ENCODE measurements around the gene ENOX1. TPM values are rescaled to one million over a fixed set of nuclear protein-coding genes. Genes with fewer than 3 reads are reported as not detected.

ENOX1 gene
- total RNA-seq, 2 experiments from 2014 or later = 0.09 TPM

- Mint-ChIP-seq H3K4me3 (no peak overlapping the region), H3K4me1 (ENCODE audit: low read depth) (no peaks in the 10 kb centered on the region), H3K27me3 (peaks cover 4% of the 10 kb centered on the region), H3K9me3 (no peaks in the 10 kb centered on the region), H3K36me3 (ENCODE audit: low read depth) (no peaks in the 10 kb centered on the region), H3K27ac (no peak overlapping the region)
- ChIA-PET CTCF (no interaction called here), POLR2A (no interaction called here)
- ATAC-seq (no peak), DNase-seq (no peak)
- no peak for TF ChIP-seq CTCF (IDR thresholded peaks at IDR 0.05)
- intact Hi-C loops (cut with micrococcal nuclease) = no loop called here
Observed at GRCh38 chr13:43239275-43239840, 547.4 kb downstream of the ENOX1 start.

GRCh38 chr13:43238341-43239083 lies 548.3 kb downstream of the ENOX1 start:
- Mint-ChIP-seq H3K9me3 (no peaks in the 10 kb centered on the region), H3K36me3 (ENCODE audit: low read depth) (no peaks in the 10 kb centered on the region), H3K27ac (no peak overlapping the region), H3K27me3 (peaks cover 4% of the 10 kb centered on the region), H3K4me3 (no peak overlapping the region), H3K4me1 (ENCODE audit: low read depth) (no peaks in the 10 kb centered on the region)
- POLR2A ChIA-PET = no interaction called here
- CTCF ChIA-PET = no interaction called here
- ATAC-seq (no peak), DNase-seq (no peak)
- TF ChIP-seq CTCF (IDR thresholded peaks at IDR 0.05) = no peak
- intact Hi-C loops (cut with micrococcal nuclease) = no loop called here

- no peak for TF ChIP-seq CTCF (IDR thresholded peaks at IDR 0.05)
- Mint-ChIP-seq H3K27ac (no peak overlapping the region), H3K36me3 (ENCODE audit: low read depth) (no peaks in the 10 kb centered on the region), H3K4me1 (ENCODE audit: low read depth) (no peaks in the 10 kb centered on the region), H3K27me3 (no peaks in the 10 kb centered on the region), H3K9me3 (no peaks in the 10 kb centered on the region), H3K4me3 (no peak overlapping the region)
- CTCF ChIA-PET = no interaction called here
- POLR2A ChIA-PET = no interaction called here
- intact Hi-C loops (cut with micrococcal nuclease) = no loop called here
- ATAC-seq (no peak), DNase-seq (no peak)
Observed at GRCh38 chr13:43237616-43238015, 549.2 kb downstream of the ENOX1 start.

- no peak for ATAC-seq
- intact Hi-C loops (cut with micrococcal nuclease) = no loop called here
- POLR2A ChIA-PET = no interaction called here
- Mint-ChIP-seq H3K27ac (no peak overlapping the region), H3K9me3 (no peaks in the 10 kb centered on the region), H3K27me3 (peaks cover 3% of the 10 kb centered on the region), H3K4me3 (no peak overlapping the region), H3K4me1 (ENCODE audit: low read depth) (no peaks in the 10 kb centered on the region), H3K36me3 (ENCODE audit: low read depth) (no peaks in the 10 kb centered on the region)
- no peak for DNase-seq
- CTCF ChIA-PET = no interaction called here
- TF ChIP-seq CTCF (IDR thresholded peaks at IDR 0.05) = no peak
Observed at GRCh38 chr13:43235028-43235427, 551.7 kb downstream of the ENOX1 start.

- intact Hi-C loops (cut with micrococcal nuclease) = no loop called here
- no peak for TF ChIP-seq CTCF (IDR thresholded peaks at IDR 0.05)
- H3K9me3 Mint-ChIP-seq = no peaks in the 10 kb centered on the region
- H3K36me3 Mint-ChIP-seq (ENCODE audit: low read depth) = no peaks in the 10 kb centered on the region
- ChIA-PET POLR2A (no interaction called here), CTCF (no interaction called here)
- DNase-seq (no peak), ATAC-seq (no peak)
- no peaks in the 10 kb centered on the region for H3K4me1 Mint-ChIP-seq (ENCODE audit: low read depth)
- H3K4me3 Mint-ChIP-seq = no peak overlapping the region
- no peak overlapping the region for H3K27ac Mint-ChIP-seq
- peaks cover 3% of the 10 kb centered on the region for H3K27me3 Mint-ChIP-seq
Observed at GRCh38 chr13:43232873-43233265, 553.9 kb downstream of the ENOX1 start.
